ENCODE data around the gene NPFFR1.

- TF ChIP-seq CTCF (conservative IDR thresholded peaks at IDR 0.05; ENCODE audit: low read depth, low read length), result no peak
- TF ChIP-seq EZH2 (IDR thresholded peaks at IDR 0.05; ENCODE audit: borderline replicate concordance, low read depth, low read length, poor library complexity, severe bottlenecking), result no peak
These were observed 23.5 kb downstream of the NPFFR1 start for GRCh38 chr10:70260259-70260658.
